Smooth muscle cell (in vitro differentiated cells): ENCODE measurements around the gene OBSCN. TPM values are rescaled to one million over a fixed set of nuclear protein-coding genes. Genes with fewer than 3 reads are reported as not detected.

Experiments
- DNase-seq: peaks from one replicate; lab custom pipeline; 2025; ENCODE audit not compliant: unreplicated experiment; lab: John Stamatoyannopoulos, UW
- H2AFZ ChIP-seq: fragments of 200-600 bp; sonication (generic); 2 replicates; pipeline ENCODE4 v1.6.0; 2016; ENCODE audit warnings: antibody characterized with exemption, low read depth, mild to moderate bottlenecking
- H3F3A ChIP-seq: fragments of 200-600 bp; sonication (generic); 2 replicates; pipeline ENCODE4 v1.6.0; 2017; ENCODE audit warnings: antibody characterized with exemption, low read depth
- H3K27ac ChIP-seq: fragments of 200-600 bp; sonication (generic); 2 replicates; pipeline ENCODE4 v1.5.1; 2016; ENCODE audit warnings: low read depth, mild to moderate bottlenecking
- H3K27me3 ChIP-seq: fragments of 200-600 bp; sonication (generic); 2 replicates; pipeline ENCODE4 v1.6.1; 2016; ENCODE audit warnings: low read depth, mild to moderate bottlenecking
- H3K36me3 ChIP-seq: fragments of 200-600 bp; sonication (generic); 2 replicates; pipeline ENCODE4 v1.5.1; 2016; ENCODE audit warnings: low read depth
- H3K4me1 ChIP-seq: fragments of 200-600 bp; sonication (generic); 2 replicates; pipeline ENCODE4 v1.5.1; 2016; ENCODE audit warnings: low read depth
- H3K4me2 ChIP-seq: fragments of 200-600 bp; sonication (generic); 2 replicates; pipeline ENCODE4 v1.6.0; 2016; ENCODE audit warnings: mild to moderate bottlenecking
- H3K4me3 ChIP-seq: fragments of 200-600 bp; sonication (generic); 2 replicates; pipeline ENCODE4 v1.5.1; 2016; ENCODE audit warnings: mild to moderate bottlenecking
- H3K79me2 ChIP-seq: fragments of 200-600 bp; sonication (generic); 2 replicates; pipeline ENCODE4 v1.6.0; 2016; ENCODE audit warnings: low read depth, mild to moderate bottlenecking
- H3K9ac ChIP-seq: fragments of 200-600 bp; sonication (generic); 2 replicates; pipeline ENCODE4 v1.6.0; 2016; ENCODE audit warnings: low read depth
- H3K9me3 ChIP-seq: fragments of 200-600 bp; sonication (generic); replicated peaks from 2 replicates; pipeline ENCODE4 v1.5.1; 2016; ENCODE audit warnings: low read depth
- H4K20me1 ChIP-seq: fragments of 200-600 bp; sonication (generic); 2 replicates; pipeline ENCODE4 v1.6.0; 2016; ENCODE audit warnings: low read depth
- WGBS: methylation state at CpG from one replicate; pipeline ENCODE4 v1.1.7; 2016; ENCODE audit warnings: low lambda C conversion rate; 5-methylcytosine and 5-hydroxymethylcytosine counted together
- polyA plus RNA-seq: library from polyadenylated mRNA; unstranded; fragments of >200 nt; fragmentation: Nextera tagmentation; extraction: Ambion mirVana; gene quantifications from 2 replicates; pipeline ENCODE4 v1.2.1, GENCODE V29; 2016
- total RNA-seq: library from RNA; depleted of rRNA; stranded (reverse); fragments of >200 nt; gene quantifications from 2 replicates; pipeline ENCODE4 v1.2.3, GENCODE V29; 2014
- TF ChIP-seq, protein P1 (sequence below): fragments of 200-600 bp; sonication (generic); IDR thresholded peaks from 2 replicates; pipeline ENCODE4 v1.5.1; 2017; ENCODE audit warnings: borderline replicate concordance, mild to moderate bottlenecking, antibody characterized with exemption; ENCODE audit not compliant: insufficient read depth, poor library complexity, severe bottlenecking

The OBSCN gene
- total and polyA plus RNA-seq, 2 experiments from 2014 or later: 3.8 to 10.6 TPM

DNA sequence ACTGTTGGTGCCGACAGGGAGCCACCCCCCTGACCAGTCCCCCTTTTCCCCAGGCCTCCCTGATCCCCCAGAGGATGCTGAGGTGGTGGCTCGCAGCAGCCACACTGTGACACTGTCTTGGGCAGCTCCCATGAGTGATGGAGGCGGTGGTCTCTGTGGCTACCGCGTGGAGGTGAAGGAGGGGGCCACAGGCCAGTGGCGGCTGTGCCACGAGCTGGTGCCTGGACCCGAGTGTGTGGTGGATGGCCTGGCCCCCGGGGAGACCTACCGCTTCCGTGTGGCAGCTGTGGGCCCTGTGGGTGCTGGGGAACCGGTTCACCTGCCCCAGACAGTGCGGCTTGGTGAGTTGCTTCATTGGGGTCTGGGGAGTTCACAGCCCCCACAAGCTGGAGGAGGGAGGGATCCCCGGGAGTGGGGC is 109.6 kb downstream of the OBSCN start:
- Histone ChIP-seq H3K9me3 (no peaks in the 10 kb centered on the region), H3K4me2 (no peak overlapping the region), H4K20me1 (no peaks in the 10 kb centered on the region), H3K27ac (no peak overlapping the region), H3K79me2 (no peaks in the 10 kb centered on the region), H3F3A (no peaks in the 10 kb centered on the region), H3K9ac (no peak overlapping the region), H3K36me3 (peaks cover 10% of the 10 kb centered on the region), H3K4me3 (no peak overlapping the region), H2AFZ (no peak overlapping the region), H3K4me1 (no peaks in the 10 kb centered on the region), H3K27me3 (no peaks in the 10 kb centered on the region)
- WGBS: 92% methylated on average over 13 of the region's 14 CpGs
- TF ChIP-seq, protein P1, sequence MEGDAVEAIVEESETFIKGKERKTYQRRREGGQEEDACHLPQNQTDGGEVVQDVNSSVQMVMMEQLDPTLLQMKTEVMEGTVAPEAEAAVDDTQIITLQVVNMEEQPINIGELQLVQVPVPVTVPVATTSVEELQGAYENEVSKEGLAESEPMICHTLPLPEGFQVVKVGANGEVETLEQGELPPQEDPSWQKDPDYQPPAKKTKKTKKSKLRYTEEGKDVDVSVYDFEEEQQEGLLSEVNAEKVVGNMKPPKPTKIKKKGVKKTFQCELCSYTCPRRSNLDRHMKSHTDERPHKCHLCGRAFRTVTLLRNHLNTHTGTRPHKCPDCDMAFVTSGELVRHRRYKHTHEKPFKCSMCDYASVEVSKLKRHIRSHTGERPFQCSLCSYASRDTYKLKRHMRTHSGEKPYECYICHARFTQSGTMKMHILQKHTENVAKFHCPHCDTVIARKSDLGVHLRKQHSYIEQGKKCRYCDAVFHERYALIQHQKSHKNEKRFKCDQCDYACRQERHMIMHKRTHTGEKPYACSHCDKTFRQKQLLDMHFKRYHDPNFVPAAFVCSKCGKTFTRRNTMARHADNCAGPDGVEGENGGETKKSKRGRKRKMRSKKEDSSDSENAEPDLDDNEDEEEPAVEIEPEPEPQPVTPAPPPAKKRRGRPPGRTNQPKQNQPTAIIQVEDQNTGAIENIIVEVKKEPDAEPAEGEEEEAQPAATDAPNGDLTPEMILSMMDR: no peak
- no peak for DNase-seq

DNA sequence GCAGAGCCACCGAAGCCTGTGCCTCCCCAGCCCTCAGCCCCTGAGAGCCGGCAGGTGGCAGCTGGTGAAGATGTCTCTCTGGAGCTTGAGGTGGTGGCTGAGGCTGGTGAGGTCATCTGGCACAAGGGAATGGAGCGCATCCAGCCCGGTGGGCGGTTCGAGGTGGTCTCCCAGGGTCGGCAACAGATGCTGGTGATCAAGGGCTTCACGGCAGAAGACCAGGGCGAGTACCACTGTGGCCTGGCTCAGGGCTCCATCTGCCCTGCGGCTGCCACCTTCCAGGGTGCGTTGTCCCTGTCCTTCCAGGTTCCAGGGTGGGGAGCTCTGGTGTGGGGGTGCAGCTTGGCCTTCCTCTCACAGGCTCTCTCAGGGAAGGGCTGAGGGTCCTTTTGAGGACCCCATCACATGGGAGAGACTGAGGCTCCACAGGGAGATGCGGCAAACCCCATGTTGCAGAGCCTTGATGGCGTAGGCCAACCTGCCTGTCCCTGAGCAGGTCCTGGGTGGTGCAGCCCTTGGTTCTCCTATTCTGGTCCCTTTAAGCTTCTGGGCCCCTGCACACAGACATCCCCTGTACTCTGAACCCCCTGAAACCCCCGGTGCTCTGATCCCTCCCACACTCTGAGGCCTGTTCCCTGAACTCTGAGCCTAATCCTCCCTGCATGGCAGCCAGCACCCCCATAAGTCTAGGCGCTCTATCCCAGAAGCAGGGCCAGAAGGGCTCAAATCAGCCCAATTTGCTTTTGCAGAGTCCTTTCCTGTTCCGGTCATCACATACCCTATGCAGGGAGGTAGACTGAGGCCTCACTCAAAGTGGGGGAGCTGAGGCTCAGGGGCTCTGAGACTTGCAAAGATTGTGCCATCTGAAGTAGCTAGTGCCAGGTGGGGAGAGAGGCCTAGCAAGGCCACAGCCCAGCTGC is 110.3 kb downstream of the OBSCN start:
- WGBS: 94% methylated on average over 16 of the region's 16 CpGs
- H3K4me2 ChIP-seq: no peak overlapping the region
- H3K27me3 ChIP-seq: no peaks in the 10 kb centered on the region
- DNase-seq: no peak
- H4K20me1 ChIP-seq: no peaks in the 10 kb centered on the region
- H3K36me3 ChIP-seq: peaks cover 10% of the 10 kb centered on the region
- no peaks in the 10 kb centered on the region for H3F3A ChIP-seq
- H2AFZ ChIP-seq: no peak overlapping the region
- TF ChIP-seq, protein P1: no peak
- H3K79me2 ChIP-seq: no peaks in the 10 kb centered on the region
- H3K9me3 ChIP-seq: no peaks in the 10 kb centered on the region
- no peaks in the 10 kb centered on the region for H3K4me1 ChIP-seq
- H3K9ac ChIP-seq: no peak overlapping the region
- H3K4me3 ChIP-seq: no peak overlapping the region
- H3K27ac ChIP-seq: no peak overlapping the region

DNA sequence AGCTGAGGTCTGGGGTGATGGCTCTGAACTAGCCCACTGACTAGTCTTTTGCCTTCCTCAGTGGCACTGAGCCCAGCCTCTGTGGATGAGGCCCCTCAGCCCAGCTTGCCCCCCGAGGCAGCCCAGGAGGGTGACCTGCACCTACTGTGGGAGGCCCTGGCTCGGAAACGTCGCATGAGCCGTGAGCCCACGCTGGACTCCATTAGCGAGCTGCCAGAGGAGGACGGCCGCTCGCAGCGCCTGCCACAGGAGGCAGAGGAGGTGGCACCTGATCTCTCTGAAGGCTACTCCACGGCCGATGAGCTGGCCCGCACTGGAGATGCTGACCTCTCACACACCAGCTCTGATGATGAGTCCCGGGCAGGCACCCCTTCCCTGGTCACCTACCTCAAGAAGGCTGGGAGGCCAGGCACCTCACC is 111.0 kb downstream of the OBSCN start:
- H3K9ac ChIP-seq: no peak overlapping the region

More for the DNA sequence above, 111.0 kb downstream of the OBSCN start:
- Histone ChIP-seq H3K9me3 (no peaks in the 10 kb centered on the region), H2AFZ (no peak overlapping the region), H3K4me3 (no peak overlapping the region), H3F3A (no peaks in the 10 kb centered on the region), H3K27ac (no peak overlapping the region), H3K4me1 (no peaks in the 10 kb centered on the region), H4K20me1 (no peaks in the 10 kb centered on the region), H3K79me2 (no peaks in the 10 kb centered on the region), H3K27me3 (no peaks in the 10 kb centered on the region), H3K36me3 (peaks cover 10% of the 10 kb centered on the region), H3K4me2 (no peak overlapping the region)
- TF ChIP-seq, protein P1: no peak
- no peak for DNase-seq
- 96% methylated on average over 15 of the region's 15 CpGs for WGBS
